K562 (cell line): Measurements from ENCODE around the gene LRP1. TPM values are rescaled to one million over a fixed set of nuclear protein-coding genes. Genes with fewer than 3 reads are reported as not detected.

Source experiments
- ATF1 ChIP-seq, 2 experiments: fragments of 450-650 bp in 1 of 2; IDR thresholded peaks; 2 replicates each; pipeline ENCODE4 v1.6.1; 2016; ENCODE audit warnings: missing compliant biosample characterization in 1 of 2, missing genetic modification characterization in 1 of 2
- BHLHE40 ChIP-seq: IDR thresholded peaks from 2 replicates; pipeline ENCODE4 v1.6.1; 2011; ENCODE audit warnings: low read length, improper control_type of control experiment
- DDX20 ChIP-seq: fragments of 450-650 bp; IDR thresholded peaks from 2 replicates; pipeline ENCODE4 v1.6.1; 2016; ENCODE audit warnings: missing genetic modification characterization, low read depth, mild to moderate bottlenecking, missing compliant biosample characterization, moderate library complexity
- DIDO1 ChIP-seq: fragments of 450-650 bp; IDR thresholded peaks from 2 replicates; pipeline ENCODE4 v1.6.1; 2016; ENCODE audit warnings: low read depth, missing biosample characterization, missing genetic modification characterization
- EGR1 ChIP-seq: fragments of 450-650 bp; conservative IDR thresholded peaks from 2 replicates; pipeline ENCODE4 v1.6.1; 2017; ENCODE audit warnings: mild to moderate bottlenecking
- FOXP1 ChIP-seq: sonication (generic); formaldehyde crosslinking; IDR thresholded peaks from 2 replicates; pipeline ENCODE4 v1.8.0; 2022; ENCODE audit warnings: mild to moderate bottlenecking, missing genetic modification reagents
- GABPB1 ChIP-seq: sonication (generic); formaldehyde crosslinking; IDR thresholded peaks from 2 replicates; pipeline ENCODE4 v1.8.0; 2022; ENCODE audit warnings: mild to moderate bottlenecking, missing genetic modification reagents
- HCFC1 ChIP-seq: IDR thresholded peaks from 2 replicates; pipeline ENCODE4 v1.6.1; 2012; ENCODE audit warnings: low read depth, low read length, improper control_type of control experiment
- HDAC8 ChIP-seq: fragments of 450-650 bp; IDR thresholded peaks from 2 replicates; pipeline ENCODE4 v1.6.1; 2016; ENCODE audit warnings: mild to moderate bottlenecking, missing genetic modification characterization, moderate library complexity, missing compliant biosample characterization
- KDM4B ChIP-seq, 2 experiments: fragments of 450-650 bp in 1 of 2; sonication (generic) in 1 of 2; IDR thresholded peaks; 2 replicates each; pipeline ENCODE4 v1.6.1; 2016 to 2017; ENCODE audit warnings: borderline replicate concordance in 2 of 2, antibody characterized with exemption in 1 of 2, low read depth in 1 of 2, mild to moderate bottlenecking in 1 of 2
- RBM25 ChIP-seq: fragments of 200-400 bp; formaldehyde crosslinking; IDR thresholded peaks from 2 replicates; pipeline ENCODE4 v1.6.1; 2018; ENCODE audit warnings: low read length, low read depth, moderate library complexity; ENCODE audit not compliant: severe bottlenecking
- SIN3A ChIP-seq, 2 experiments: fragments of 150-350 bp in 1 of 2; IDR thresholded peaks; 2 replicates each; pipeline ENCODE4 v1.6.1; 2011 to 2016; ENCODE audit warnings: borderline replicate concordance in 2 of 2, low read depth in 2 of 2, low read length in 2 of 2, mild to moderate bottlenecking in 2 of 2, moderate library complexity in 2 of 2; ENCODE audit not compliant: control insufficient read depth in 1 of 2
- SIX5 ChIP-seq, 2 experiments: IDR thresholded peaks; 2 replicates each; pipeline ENCODE4 v1.6.1; 2011; ENCODE audit warnings: low read length in 2 of 2, borderline replicate concordance in 1 of 2, low read depth in 1 of 2, mild to moderate bottlenecking in 1 of 2, moderate library complexity in 1 of 2; ENCODE audit not compliant: insufficient read depth in 1 of 2
- TCF15 ChIP-seq: fragments of 250-450 bp; sonication (Bioruptor Pico); IDR thresholded peaks from 2 replicates; pipeline ENCODE4 v1.8.0; 2022; ENCODE audit warnings: moderate library complexity, mild to moderate bottlenecking, inconsistent platforms
- TRIM24 ChIP-seq, 2 experiments: fragments of 450-650 bp; IDR thresholded peaks; 2 replicates each; pipeline ENCODE4 v1.6.1; 2016
- USF1 ChIP-seq: sonication (generic); formaldehyde crosslinking; IDR thresholded peaks from 2 replicates; pipeline ENCODE4 v1.9.0; 2022; ENCODE audit warnings: mild to moderate bottlenecking, missing genetic modification reagents
- ZNF184 ChIP-seq: sonication (generic); formaldehyde crosslinking; IDR thresholded peaks from 2 replicates; pipeline ENCODE4 v1.5.0; 2020; ENCODE audit warnings: missing genetic modification reagents
- ZNF277 ChIP-seq: fragments of 250-450 bp; sonication (Bioruptor Pico); IDR thresholded peaks from 2 replicates; pipeline ENCODE4 v1.8.0; 2022; ENCODE audit warnings: inconsistent platforms, mild to moderate bottlenecking, moderate library complexity, borderline replicate concordance
- ZNF384 ChIP-seq: IDR thresholded peaks from 2 replicates; pipeline ENCODE4 v1.6.1; 2012; ENCODE audit warnings: low read depth, low read length, improper control_type of control experiment
- ZNF445 ChIP-seq: fragments of 250-450 bp; sonication (Bioruptor Pico); IDR thresholded peaks from 2 replicates; pipeline ENCODE4 v1.4.0; 2020; ENCODE audit warnings: low read depth, mild to moderate bottlenecking, moderate library complexity
- ZNF75A ChIP-seq: fragments of 450-650 bp; formaldehyde crosslinking; IDR thresholded peaks from 2 replicates; pipeline ENCODE4 v1.4.0; 2020; ENCODE audit warnings: mild to moderate bottlenecking
- polyA plus RNA-seq, 8 experiments: library from polyadenylated mRNA; depleted of rRNA in 4 of 8; stranded (reverse) in 5 of 8; unstranded in 3 of 8; fragments of >200 nt; fragmentation: Nextera tagmentation in 2 of 8; fragmentation: Illumina TruSeq in 1 of 8; extraction: Ambion mirVana in 2 of 8; extraction: Trizol in 1 of 8; gene quantifications; 2 replicates each; pipeline versions ENCODE4 v1.2.1 to v1.2.3, GENCODE V29; 2011 to 2014; ENCODE audit warnings: inconsistent platforms in 1 of 8, missing spikeins in 1 of 8
- total RNA-seq, 7 experiments: library from RNA; depleted of rRNA in 6 of 7; stranded (reverse); fragments of >200 nt in 6 of 7; fragmentation: Illumina TruSeq in 2 of 7; extraction: Trizol in 2 of 7; gene quantifications; 2 replicates each; pipeline versions ENCODE4 v1.2.1 to v1.2.3, GENCODE V29; 2011 to 2021; ENCODE audit warnings: low replicate concordance in 1 of 7
- TF ChIP-seq, protein P1 (sequence below): fragments of 200-800 bp; sonication (Bioruptor generic); IDR thresholded peaks from 2 replicates; pipeline ENCODE4 v1.6.1; 2017; ENCODE audit warnings: missing genetic modification characterization, missing compliant biosample characterization

The LRP1 gene
- total and polyA plus RNA-seq, 9 of the 15 experiments (the other 6 are each of a cell fraction or from before 2014, with no cell fraction given): 0.04 to 0.64 (median 0.19) TPM; not detected in 2

GRCh38 chr12:57088354-57089270 is 39.7 kb upstream of the LRP1 start, which contains the start of gene NAB2 (continued):
- TF ChIP-seq FOXP1 (CRISPR knock-in tag): peak; percentile 58; the same call in 1 of the 2 replicates
- no peak for TF ChIP-seq ZNF384
- TF ChIP-seq ZNF184 (CRISPR knock-in tag): no peak
- TF ChIP-seq, protein P1, sequence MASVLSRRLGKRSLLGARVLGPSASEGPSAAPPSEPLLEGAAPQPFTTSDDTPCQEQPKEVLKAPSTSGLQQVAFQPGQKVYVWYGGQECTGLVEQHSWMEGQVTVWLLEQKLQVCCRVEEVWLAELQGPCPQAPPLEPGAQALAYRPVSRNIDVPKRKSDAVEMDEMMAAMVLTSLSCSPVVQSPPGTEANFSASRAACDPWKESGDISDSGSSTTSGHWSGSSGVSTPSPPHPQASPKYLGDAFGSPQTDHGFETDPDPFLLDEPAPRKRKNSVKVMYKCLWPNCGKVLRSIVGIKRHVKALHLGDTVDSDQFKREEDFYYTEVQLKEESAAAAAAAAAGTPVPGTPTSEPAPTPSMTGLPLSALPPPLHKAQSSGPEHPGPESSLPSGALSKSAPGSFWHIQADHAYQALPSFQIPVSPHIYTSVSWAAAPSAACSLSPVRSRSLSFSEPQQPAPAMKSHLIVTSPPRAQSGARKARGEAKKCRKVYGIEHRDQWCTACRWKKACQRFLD: peak; percentile 67
- no peak for TF ChIP-seq TRIM24 (IDR thresholded peaks at IDR 0.05)
- TF ChIP-seq DIDO1 (tag): no peak
- no peak for TF ChIP-seq ATF1 (CRISPR knock-in tag; IDR thresholded peaks at IDR 0.05)
- TF ChIP-seq ATF1 (tag; IDR thresholded peaks at IDR 0.05): peak; percentile 68
- no peak for TF ChIP-seq ZNF75A (CRISPR knock-in tag)
- 0 out of 2 replicates have a peak, but pooled peaks have one; percentile 22 for TF ChIP-seq HDAC8 (tag)
- 0 out of 2 replicates have a peak, but pooled peaks have one; percentile 19 for TF ChIP-seq ZNF445
- TF ChIP-seq GABPB1 (CRISPR knock-in tag): peak; percentile 62; the same call in 1 of the 2 replicates
- no peak for TF ChIP-seq TCF15 (CRISPR knock-in tag)
- no peak for TF ChIP-seq HCFC1
- peak; percentile 92 for TF ChIP-seq BHLHE40
- TF ChIP-seq RBM25: no peak
- TF ChIP-seq KDM4B (IDR thresholded peaks at IDR 0.05; ENCODE audit: borderline replicate concordance in 2 of 2, low read depth in 1 of 2): no peak
- TF ChIP-seq SIN3A (IDR thresholded peaks at IDR 0.05; ENCODE audit: borderline replicate concordance in 2 of 2, control insufficient read depth in 1 of 2, low read depth in 2 of 2, low read length in 2 of 2): peak; percentile 38 to 72; a peak in 2 of 4 replicates
- TF ChIP-seq EGR1: peak; percentile 98
- TF ChIP-seq USF1 (CRISPR knock-in tag): peak; percentile 87
- TF ChIP-seq DDX20 (tag): no peak
- no peak for TF ChIP-seq SIX5 (IDR thresholded peaks at IDR 0.05; ENCODE audit: borderline replicate concordance in 1 of 2, insufficient read depth in 1 of 2, low read depth in 1 of 2, low read length in 2 of 2)
- no peak for TF ChIP-seq ZNF277 (CRISPR knock-in tag)
